ENCODE results near the gene COL12A1. TPM values are rescaled to one million over a fixed set of nuclear protein-coding genes. Genes with fewer than 3 reads are reported as not detected.

COL12A1 gene
- total RNA-seq, 1 experiment from 2014 or later: 0.96 TPM

DNA sequence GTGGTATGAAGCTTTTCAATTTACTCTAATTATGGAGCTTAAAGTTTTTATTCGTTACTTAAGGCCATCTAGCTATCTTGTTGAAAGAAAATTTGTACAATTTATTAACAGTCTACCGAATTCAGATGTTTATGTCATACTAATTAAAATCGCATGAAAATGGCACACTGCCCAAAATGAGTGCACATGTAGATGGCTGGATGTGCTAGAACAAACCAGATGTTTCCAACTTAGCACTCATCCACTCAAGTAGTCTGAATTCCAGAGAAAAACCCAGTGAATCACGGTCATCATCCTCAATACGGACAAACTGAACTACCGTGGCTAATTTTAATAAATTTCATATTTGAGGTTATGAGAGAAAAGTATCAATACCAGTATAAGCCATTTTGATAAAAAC, 70.4 kb downstream of the COL12A1 start:
- no peak overlapping the region for H3K56ac ChIP-seq (ENCODE audit: insufficient read length, low read depth, low read length)
- H4K20me1 ChIP-seq (ENCODE audit: control insufficient read depth, insufficient read depth, insufficient read length): no peaks in the 10 kb centered on the region
- H2BK15ac ChIP-seq (ENCODE audit: low read depth, low read length): no peak overlapping the region
- H3K4me1 Mint-ChIP-seq: no peaks in the 10 kb centered on the region; a peak in 1 of 4 replicates
- no peaks in the 10 kb centered on the region for H3K79me1 ChIP-seq (ENCODE audit: insufficient read depth, low read depth, low read length, poor library complexity, severe bottlenecking)
- no peaks in the 10 kb centered on the region for H3K79me2 ChIP-seq (ENCODE audit: insufficient read depth, low read length)
- TF ChIP-seq, protein P1, sequence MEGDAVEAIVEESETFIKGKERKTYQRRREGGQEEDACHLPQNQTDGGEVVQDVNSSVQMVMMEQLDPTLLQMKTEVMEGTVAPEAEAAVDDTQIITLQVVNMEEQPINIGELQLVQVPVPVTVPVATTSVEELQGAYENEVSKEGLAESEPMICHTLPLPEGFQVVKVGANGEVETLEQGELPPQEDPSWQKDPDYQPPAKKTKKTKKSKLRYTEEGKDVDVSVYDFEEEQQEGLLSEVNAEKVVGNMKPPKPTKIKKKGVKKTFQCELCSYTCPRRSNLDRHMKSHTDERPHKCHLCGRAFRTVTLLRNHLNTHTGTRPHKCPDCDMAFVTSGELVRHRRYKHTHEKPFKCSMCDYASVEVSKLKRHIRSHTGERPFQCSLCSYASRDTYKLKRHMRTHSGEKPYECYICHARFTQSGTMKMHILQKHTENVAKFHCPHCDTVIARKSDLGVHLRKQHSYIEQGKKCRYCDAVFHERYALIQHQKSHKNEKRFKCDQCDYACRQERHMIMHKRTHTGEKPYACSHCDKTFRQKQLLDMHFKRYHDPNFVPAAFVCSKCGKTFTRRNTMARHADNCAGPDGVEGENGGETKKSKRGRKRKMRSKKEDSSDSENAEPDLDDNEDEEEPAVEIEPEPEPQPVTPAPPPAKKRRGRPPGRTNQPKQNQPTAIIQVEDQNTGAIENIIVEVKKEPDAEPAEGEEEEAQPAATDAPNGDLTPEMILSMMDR (conservative IDR thresholded peaks at IDR 0.05): no peak
- H3K18ac ChIP-seq (ENCODE audit: insufficient read length, low read depth, low read length): no peak overlapping the region
- H2AK5ac ChIP-seq (ENCODE audit: insufficient read length, low read length): no peak overlapping the region
- H3K4me2 ChIP-seq (ENCODE audit: insufficient read depth, insufficient read length, low read length): no peak overlapping the region
- H4K8ac ChIP-seq (replicated peaks; ENCODE audit: insufficient read length, low read depth, low read length): no peak overlapping the region
- H2BK120ac ChIP-seq (ENCODE audit: low read depth, low read length, poor library complexity, severe bottlenecking): no peak overlapping the region
- H3K27ac ChIP-seq (ENCODE audit: insufficient read length, low read depth, low read length): no peak overlapping the region
- H2BK20ac ChIP-seq (ENCODE audit: low read depth, low read length, poor library complexity, severe bottlenecking): no peak overlapping the region
- H4K5ac ChIP-seq (ENCODE audit: insufficient read length, low read depth, low read length): no peak overlapping the region
- H4K91ac ChIP-seq (ENCODE audit: insufficient read length, low read depth, low read length): no peak overlapping the region
- no peak overlapping the region for H2BK12ac ChIP-seq (ENCODE audit: insufficient read length, low read depth, low read length)
- no CpG with 5 or more reads among the region's 6 CpGs for WGBS (ENCODE audit: extremely low coverage, insufficient read length, low lambda C conversion rate)
- H3K4me3 Mint-ChIP-seq: no peak overlapping the region
- no peak overlapping the region for H3K14ac ChIP-seq (ENCODE audit: insufficient read depth, low read length)
- H2AFZ ChIP-seq (ENCODE audit: low read length): no peak overlapping the region
- no peak overlapping the region for H3T11ph ChIP-seq (ENCODE audit: low read length)
- H3K9me3 Mint-ChIP-seq: no peaks in the 10 kb centered on the region
- no peak overlapping the region for H2BK5ac ChIP-seq (ENCODE audit: insufficient read length, low read length)
- H3K27me3 Mint-ChIP-seq (ENCODE audit: low read depth): no peaks in the 10 kb centered on the region
- H3K4me1 ChIP-seq (ENCODE audit: insufficient read depth, low read length): no peaks in the 10 kb centered on the region
- H3K9ac ChIP-seq (ENCODE audit: extremely low read depth, insufficient read length, low read length): no peak overlapping the region
- no peak overlapping the region for H3K23ac ChIP-seq (ENCODE audit: insufficient read length, low read depth, low read length)
- DNase-seq: no peak
- no peaks in the 10 kb centered on the region for H3K36me3 Mint-ChIP-seq (ENCODE audit: insufficient read depth in 1 of 3, low read depth in 3 of 3)
- H3K27ac Mint-ChIP-seq: no peak overlapping the region
- no peak overlapping the region for H3K4ac ChIP-seq (ENCODE audit: low read depth, low read length)
- no peaks in the 10 kb centered on the region for H3K9me3 ChIP-seq (ENCODE audit: control insufficient read depth, low read depth, low read length)
- no peaks in the 10 kb centered on the region for H3K23me2 ChIP-seq (ENCODE audit: insufficient read length, low read depth, low read length, poor library complexity, severe bottlenecking)
- H3K27me3 ChIP-seq (ENCODE audit: insufficient read depth, low read length): no peaks in the 10 kb centered on the region

All from H9 (cell line).